HG03108 (cell line): Measurements from ENCODE around the gene ENDOD1.

Experiments used
- ATAC-seq: cut with Tn5 transposase; IDR thresholded peaks from one replicate; pipeline ENCODE4 v1.9.1; 2021; ENCODE audit warnings: moderate library complexity; ENCODE audit not compliant: unreplicated experiment

ENDOD1 gene

GRCh38 chr11:95137299-95137698, 47.7 kb downstream of the ENDOD1 start:
- ATAC-seq: no peak

- ATAC-seq: peak; percentile 80
These were observed 48.8 kb downstream of the ENDOD1 start for GRCh38 chr11:95138448-95138847.

- no peak for ATAC-seq
These were observed 50.9 kb downstream of the ENDOD1 start for GRCh38 chr11:95140397-95141033.

GRCh38 chr11:95142431-95142830, 52.8 kb downstream of the ENDOD1 start:
- ATAC-seq: no peak

- no peak for ATAC-seq
These were observed 53.5 kb downstream of the ENDOD1 start for GRCh38 chr11:95143106-95143681.

DNA sequence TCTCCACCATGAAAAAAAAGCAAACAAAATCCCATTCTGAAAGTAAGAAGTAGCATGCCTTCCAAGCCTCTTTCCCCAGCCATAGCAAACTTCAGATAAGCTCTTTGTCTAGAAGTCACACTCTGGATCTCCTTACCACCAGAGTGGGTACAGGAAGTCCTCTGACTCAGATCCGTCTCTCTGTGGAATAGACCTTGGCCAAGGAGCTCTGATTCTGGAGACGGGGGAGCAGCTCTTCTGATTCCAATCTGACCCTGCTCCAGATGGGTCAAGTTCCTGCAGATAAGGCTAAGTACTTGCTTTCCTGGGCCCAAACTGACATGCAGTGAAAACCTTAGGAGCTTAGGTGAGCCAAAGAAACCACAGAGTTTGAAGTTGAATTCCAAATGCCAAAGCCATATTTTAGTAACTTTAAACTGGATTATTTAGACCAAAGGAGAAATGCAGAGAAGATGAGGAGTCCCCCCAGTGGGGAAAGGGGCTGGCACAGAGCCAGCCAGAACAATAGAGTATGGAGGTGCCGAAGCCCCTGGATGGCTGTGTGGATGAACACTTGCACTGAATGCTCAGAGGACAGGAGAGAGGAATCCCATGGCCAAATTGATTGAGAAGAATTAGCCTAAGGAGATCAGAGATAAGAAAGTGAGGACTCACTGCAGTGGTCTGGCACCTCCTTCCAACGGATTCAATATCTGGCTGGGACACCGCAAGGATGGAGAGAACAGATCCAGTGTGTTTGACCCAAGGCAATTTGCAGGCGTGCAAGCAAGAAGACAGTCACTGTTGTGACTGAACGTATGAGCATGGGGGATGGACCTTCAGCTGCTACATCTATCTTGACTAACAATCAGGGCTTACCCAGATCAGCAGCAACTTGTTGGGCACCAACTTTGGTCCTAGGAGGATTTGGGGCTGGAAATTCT, 54.9 kb downstream of the ENDOD1 start:
- ATAC-seq: no peak

GRCh38 chr11:95145430-95146060, 55.9 kb downstream of the ENDOD1 start:
- ATAC-seq: no peak

DNA sequence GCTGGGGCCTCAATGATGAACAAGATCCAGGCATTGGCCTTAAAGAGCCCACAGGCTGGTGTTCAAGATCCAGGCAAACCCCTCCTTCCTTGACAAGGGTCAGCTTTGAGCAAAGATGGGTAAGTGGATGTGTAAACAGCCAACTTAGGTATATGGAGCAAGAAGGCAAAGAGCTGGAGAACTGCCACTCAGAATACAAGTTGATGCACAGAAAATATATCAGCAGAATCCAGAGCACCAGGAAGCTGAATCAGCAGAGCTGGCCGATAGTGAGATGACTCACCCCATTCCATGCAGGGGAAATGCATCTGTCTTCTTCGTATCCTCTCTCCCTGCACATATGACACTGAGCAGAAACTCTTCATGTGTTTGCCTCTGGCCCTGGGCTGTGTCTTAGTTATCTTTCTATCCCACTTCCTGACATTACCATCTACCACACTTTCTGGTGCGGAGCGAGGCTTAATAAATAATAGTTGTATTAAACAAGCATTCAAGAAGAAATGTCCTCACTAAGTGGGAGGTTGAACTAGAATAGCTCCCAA, 57.8 kb downstream of the ENDOD1 start:
- ATAC-seq: no peak

GRCh38 chr11:95148406-95148805, 58.8 kb downstream of the ENDOD1 start:
- no peak for ATAC-seq

DNA sequence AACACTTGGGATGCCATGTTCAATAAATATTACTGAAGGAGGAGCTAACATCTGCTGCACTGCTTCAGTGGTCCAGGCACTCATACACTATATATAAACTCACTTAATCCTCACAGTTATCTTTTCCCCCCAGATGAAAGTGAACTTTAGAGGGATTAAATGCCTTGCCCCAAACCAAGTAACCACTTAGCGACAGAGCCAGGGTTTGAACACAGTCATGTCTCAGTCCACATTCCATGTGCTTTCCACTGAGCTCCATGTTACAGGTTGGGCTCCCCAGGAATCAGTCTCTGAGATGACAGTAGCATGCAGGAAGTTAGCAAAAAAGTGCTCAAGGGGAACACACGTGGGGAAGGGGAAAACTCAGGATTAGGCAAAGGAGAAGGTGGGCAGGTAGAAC, 59.3 kb downstream of the ENDOD1 start:
- no peak for ATAC-seq

- ATAC-seq: no peak
These were observed 60.2 kb downstream of the ENDOD1 start for GRCh38 chr11:95149651-95150364.

DNA sequence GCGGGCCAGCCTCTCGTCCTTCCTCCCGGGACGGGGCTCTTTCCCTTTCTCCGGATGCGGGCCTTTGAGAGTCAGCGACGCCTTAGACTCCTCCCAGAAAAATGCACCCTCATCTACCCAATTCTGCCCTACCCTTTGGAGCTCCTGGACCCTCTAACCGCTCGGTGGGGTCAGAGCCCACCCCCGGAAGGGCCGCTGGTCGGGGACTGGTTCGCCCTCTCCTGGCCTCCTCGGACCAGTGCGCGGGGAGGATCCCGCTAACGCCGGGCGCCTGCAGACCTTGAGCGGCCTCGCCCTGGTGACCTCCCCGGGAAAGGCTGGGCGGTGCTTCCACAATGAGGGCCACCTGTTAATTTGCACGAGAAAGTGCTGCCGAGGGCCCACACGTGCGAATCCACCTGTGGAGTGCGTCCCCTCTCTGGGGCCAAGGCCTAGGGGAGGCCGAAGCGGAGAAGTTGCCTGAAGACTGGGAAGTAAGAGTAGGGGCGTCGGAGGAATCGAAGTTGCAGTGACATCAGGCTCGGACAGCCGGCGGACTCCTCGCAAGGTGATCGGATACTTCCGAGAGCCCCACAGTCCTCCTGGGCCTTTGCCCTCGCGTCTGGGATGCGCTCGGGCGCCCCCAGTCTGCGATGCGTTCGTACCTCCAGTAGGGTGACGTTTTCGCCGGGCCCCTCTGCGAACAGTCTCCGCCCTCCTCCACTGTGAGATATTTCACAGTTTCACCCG, 61.5 kb downstream of the ENDOD1 start:
- ATAC-seq: peak; percentile 86

DNA sequence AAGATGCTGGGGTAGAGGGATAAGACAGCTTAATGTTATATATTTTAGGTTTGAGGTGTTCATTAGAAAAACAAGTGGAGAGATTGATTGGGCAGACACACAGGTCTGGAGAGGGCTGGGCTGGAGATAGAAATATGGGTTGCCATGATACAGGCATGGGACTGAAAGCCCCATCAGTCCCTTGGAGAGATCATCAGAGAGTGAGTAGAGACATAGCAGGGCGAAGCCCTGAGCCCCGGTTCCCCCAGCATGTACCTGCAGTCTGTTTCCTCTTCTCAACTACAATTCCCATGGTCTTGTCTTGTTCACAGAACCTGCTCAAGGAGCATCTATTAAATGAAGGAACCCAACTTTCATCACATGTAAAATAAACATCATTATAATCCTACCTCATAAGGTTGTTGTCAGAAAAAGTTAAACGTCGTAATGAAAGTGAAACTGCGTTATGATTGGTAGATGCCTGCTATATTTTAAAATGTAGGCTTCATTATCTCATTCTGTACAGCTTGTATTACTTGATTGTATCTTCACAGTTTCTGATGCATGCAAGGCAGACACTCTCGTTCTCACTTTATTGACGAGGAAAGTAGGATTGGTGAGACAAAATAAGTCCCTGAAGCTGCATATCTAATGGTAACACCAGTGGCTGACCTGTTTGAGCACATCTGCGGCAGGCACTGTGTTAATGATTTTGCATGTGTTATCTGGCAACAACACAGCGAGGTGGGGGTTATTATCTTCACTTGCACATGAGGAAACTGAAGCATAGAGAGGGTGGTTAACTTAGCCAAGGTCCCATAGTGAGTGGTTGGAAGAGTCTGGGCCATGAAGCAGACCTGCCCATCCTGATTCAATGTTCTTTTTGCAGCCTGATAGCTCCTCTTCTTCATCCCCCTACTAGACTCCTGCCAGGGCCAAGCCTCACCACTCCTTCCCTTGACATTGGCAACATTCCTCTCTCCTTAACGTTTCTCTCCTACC, 63.5 kb downstream of the ENDOD1 start:
- no peak for ATAC-seq

GRCh38 chr11:95153857-95154246, 64.2 kb downstream of the ENDOD1 start:
- no peak for ATAC-seq

GRCh38 chr11:95154514-95154913, 64.9 kb downstream of the ENDOD1 start:
- no peak for ATAC-seq

DNA sequence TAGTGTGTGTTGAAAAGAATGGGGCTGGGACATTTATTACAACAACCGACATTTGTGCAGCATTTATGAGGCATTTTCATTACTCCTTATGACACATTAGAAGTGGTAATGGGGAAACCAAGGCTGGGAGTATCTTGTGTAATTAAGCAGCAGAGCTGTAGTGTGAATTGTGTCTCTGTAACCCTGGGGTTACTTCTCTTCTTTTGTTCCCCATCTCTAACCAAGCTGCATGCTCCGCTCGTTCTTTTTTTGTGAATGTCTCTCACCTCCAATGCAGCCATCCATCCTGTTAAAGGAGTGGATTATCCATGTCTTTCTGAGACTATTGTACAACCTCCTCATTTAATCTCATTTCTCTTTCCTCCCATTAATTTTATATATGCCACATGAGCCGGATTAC, 65.7 kb downstream of the ENDOD1 start:
- no peak for ATAC-seq

- ATAC-seq: no peak
These were observed 66.6 kb downstream of the ENDOD1 start for GRCh38 chr11:95156133-95156721.

DNA sequence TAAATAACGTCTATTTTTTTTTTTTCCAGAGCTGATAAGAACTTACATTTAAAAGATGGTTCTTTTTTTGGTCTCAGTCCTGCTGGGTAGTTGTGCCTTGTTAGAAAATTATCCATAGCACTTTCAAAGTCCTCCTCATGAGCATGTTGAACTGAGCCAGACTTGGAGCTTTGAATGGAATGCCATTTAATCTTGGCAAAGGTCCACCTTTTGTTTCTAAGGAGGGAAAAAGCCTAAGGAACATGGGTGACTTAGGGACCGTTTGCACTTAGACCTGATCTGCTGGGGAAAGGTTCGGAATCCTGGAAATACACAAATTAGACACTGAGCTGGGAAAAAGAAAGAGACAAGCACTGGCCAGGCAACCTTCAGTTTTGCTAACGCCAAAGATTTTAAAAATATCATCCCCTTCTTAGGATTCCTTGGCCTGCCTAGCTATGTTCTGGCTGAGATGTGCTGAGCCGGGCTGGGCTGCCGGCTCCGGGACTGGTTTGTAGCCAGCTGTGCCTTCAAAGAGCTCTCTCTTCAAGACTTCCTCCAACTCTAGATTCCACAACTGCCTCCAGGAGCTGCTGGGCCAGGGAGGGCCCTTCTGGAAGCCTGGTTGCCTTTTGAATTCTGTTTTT, 67.4 kb downstream of the ENDOD1 start:
- ATAC-seq: no peak
